HCT116 (cell line): Measurements from ENCODE around the gene EXOSC5.

Source experiments
- CEBPB ChIP-seq: IDR thresholded peaks from 2 replicates; pipeline ENCODE4 v1.6.1; 2012; ENCODE audit warnings: low read depth
- EGR1 ChIP-seq: IDR thresholded peaks from 2 replicates; pipeline ENCODE4 v1.6.1; 2012; ENCODE audit warnings: low read depth
- EZH2 ChIP-seq: fragments of 200-600 bp; sonication (generic); IDR thresholded peaks from 2 replicates; pipeline ENCODE4 v1.6.1; 2017; ENCODE audit warnings: antibody characterized with exemption, mixed run types
- POLR2A ChIP-seq: IDR thresholded peaks from 2 replicates; pipeline ENCODE4 v1.7.0; 2011; ENCODE audit warnings: borderline replicate concordance; ENCODE audit not compliant: insufficient read depth, insufficient read length; ENCODE audit errors: extremely low read depth
- POLR2AphosphoS5 ChIP-seq: IDR thresholded peaks from 2 replicates; pipeline ENCODE4 v1.6.1; 2011; ENCODE audit warnings: mild to moderate bottlenecking, low read depth, low read length, moderate library complexity
- RAD21 ChIP-seq: IDR thresholded peaks from 2 replicates; pipeline ENCODE4 v1.6.1; 2012; ENCODE audit warnings: low read depth, mild to moderate bottlenecking
- SIN3A ChIP-seq: IDR thresholded peaks from 2 replicates; pipeline ENCODE4 v1.6.1; 2012; ENCODE audit warnings: low read depth
- SP1 ChIP-seq: IDR thresholded peaks from 2 replicates; pipeline ENCODE4 v1.6.1; 2012; ENCODE audit warnings: low read depth
- TCF7L2 ChIP-seq: IDR thresholded peaks from 2 replicates; pipeline ENCODE4 v1.7.0; 2011; ENCODE audit warnings: borderline replicate concordance, inconsistent platforms; ENCODE audit not compliant: insufficient read depth, insufficient read length; ENCODE audit errors: extremely low read depth
- ZNF274 ChIP-seq: fragments of 200-500 bp; sonication (Bioruptor generic); IDR thresholded peaks from 2 replicates; pipeline ENCODE4 v1.6.1; 2014; ENCODE audit warnings: mild to moderate bottlenecking, low read depth, low read length, inconsistent platforms
- TF ChIP-seq, protein P1 (sequence below), 3 experiments: fragments of 200-600 bp in 1 of 3; sonication (generic) in 1 of 3; IDR thresholded peaks in 2 of 3; conservative IDR thresholded peaks in 1 of 3; 2 replicates each; pipeline ENCODE4 v1.5.1; 2012 to 2017; ENCODE audit warnings: low read depth in 2 of 3, low read length in 2 of 3, antibody characterized with exemption in 1 of 3, borderline replicate concordance in 1 of 3, control low read depth in 1 of 3, mild to moderate bottlenecking in 1 of 3, mixed read lengths in 1 of 3, mixed run types in 1 of 3, moderate library complexity in 1 of 3; ENCODE audit not compliant: insufficient read depth in 1 of 3
- TF ChIP-seq, protein P2 (sequence below): IDR thresholded peaks from 2 replicates; pipeline ENCODE4 v1.6.1; 2011; ENCODE audit warnings: mild to moderate bottlenecking, low read length, moderate library complexity; ENCODE audit not compliant: insufficient replicate concordance; ENCODE audit errors: extremely low read depth
- TF ChIP-seq, protein P3 (sequence below): IDR thresholded peaks from 2 replicates; pipeline ENCODE4 v1.6.1; 2012

DNA sequence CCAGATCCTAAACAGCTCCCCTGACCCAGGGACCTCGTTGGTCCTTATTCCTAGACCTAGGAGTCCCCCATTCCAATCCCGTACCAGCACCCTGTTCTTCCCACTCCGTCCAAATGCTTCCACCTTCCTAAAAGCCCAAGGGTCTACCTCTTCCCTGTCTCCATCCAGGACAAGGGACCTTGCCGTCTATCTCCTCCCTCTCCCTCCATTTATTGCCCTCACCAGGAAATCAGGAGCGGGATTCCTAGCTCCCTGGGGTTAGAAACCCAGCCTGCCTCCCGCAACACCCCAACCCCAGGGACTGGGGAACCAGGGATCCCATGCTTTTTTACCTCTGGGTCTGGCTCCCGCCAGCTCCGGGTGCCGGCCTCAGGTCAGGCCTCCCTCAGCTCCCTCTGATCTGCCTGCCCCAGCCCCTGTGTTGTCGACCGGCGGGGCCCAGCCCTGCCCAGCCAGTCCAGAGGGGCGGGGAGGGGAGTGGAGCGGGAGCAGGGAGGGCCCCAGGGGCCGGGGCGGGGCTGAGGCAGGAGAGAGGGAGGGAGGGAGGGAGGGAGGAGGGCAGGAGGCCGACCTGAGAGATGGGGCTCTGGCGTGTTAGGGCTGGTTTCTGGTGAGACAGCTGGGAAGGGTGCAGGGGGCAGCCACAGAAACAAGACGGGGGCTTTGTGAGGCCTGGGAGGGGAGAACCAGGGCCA, 29.9 kb upstream of the EXOSC5 start, which contains the start of gene B3GNT8:
- TF ChIP-seq ZNF274 (no peak), SIN3A (no peak), SP1 (no peak), CEBPB (no peak), POLR2AphosphoS5 (no peak), EZH2 (no peak), POLR2A (no peak), EGR1 (no peak), TCF7L2 (no peak), RAD21 (no peak)
- TF ChIP-seq, protein P1, sequence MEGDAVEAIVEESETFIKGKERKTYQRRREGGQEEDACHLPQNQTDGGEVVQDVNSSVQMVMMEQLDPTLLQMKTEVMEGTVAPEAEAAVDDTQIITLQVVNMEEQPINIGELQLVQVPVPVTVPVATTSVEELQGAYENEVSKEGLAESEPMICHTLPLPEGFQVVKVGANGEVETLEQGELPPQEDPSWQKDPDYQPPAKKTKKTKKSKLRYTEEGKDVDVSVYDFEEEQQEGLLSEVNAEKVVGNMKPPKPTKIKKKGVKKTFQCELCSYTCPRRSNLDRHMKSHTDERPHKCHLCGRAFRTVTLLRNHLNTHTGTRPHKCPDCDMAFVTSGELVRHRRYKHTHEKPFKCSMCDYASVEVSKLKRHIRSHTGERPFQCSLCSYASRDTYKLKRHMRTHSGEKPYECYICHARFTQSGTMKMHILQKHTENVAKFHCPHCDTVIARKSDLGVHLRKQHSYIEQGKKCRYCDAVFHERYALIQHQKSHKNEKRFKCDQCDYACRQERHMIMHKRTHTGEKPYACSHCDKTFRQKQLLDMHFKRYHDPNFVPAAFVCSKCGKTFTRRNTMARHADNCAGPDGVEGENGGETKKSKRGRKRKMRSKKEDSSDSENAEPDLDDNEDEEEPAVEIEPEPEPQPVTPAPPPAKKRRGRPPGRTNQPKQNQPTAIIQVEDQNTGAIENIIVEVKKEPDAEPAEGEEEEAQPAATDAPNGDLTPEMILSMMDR (IDR thresholded peaks at IDR 0.05 in 2 of 3, conservative IDR thresholded peaks at IDR 0.05 in 1 of 3; ENCODE audit: borderline replicate concordance in 1 of 3, insufficient read depth in 1 of 3, low read depth in 2 of 3, low read length in 2 of 3) = no peak
- TF ChIP-seq, protein P2, sequence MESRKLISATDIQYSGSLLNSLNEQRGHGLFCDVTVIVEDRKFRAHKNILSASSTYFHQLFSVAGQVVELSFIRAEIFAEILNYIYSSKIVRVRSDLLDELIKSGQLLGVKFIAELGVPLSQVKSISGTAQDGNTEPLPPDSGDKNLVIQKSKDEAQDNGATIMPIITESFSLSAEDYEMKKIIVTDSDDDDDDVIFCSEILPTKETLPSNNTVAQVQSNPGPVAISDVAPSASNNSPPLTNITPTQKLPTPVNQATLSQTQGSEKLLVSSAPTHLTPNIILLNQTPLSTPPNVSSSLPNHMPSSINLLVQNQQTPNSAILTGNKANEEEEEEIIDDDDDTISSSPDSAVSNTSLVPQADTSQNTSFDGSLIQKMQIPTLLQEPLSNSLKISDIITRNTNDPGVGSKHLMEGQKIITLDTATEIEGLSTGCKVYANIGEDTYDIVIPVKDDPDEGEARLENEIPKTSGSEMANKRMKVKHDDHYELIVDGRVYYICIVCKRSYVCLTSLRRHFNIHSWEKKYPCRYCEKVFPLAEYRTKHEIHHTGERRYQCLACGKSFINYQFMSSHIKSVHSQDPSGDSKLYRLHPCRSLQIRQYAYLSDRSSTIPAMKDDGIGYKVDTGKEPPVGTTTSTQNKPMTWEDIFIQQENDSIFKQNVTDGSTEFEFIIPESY = no peak
- TF ChIP-seq, protein P3, sequence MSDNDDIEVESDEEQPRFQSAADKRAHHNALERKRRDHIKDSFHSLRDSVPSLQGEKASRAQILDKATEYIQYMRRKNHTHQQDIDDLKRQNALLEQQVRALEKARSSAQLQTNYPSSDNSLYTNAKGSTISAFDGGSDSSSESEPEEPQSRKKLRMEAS = no peak
